Parathyroid adenoma (tissue), 2 donors: ENCODE results near the gene ZNF202.

ENCODE experiments used
- H2AFZ ChIP-seq: fragments of 300-600 bp; sonication (generic); one replicate; pipeline ENCODE4 v1.7.0; 2017; ENCODE audit warnings: antibody characterized with exemption, mild to moderate bottlenecking
- H3K27ac ChIP-seq: fragments of 300-600 bp; sonication (generic); one replicate; pipeline ENCODE4 v1.7.0; 2017
- H3K27me3 ChIP-seq: fragments of 300-600 bp; sonication (generic); one replicate; pipeline ENCODE4 v1.7.0; 2017; ENCODE audit warnings: low read length; ENCODE audit not compliant: control insufficient read depth, insufficient read depth
- H3K36me3 ChIP-seq: fragments of 300-600 bp; sonication (generic); one replicate; pipeline ENCODE4 v1.7.0; 2017; ENCODE audit warnings: low read length; ENCODE audit not compliant: control insufficient read depth, insufficient read depth
- H3K4me1 ChIP-seq: fragments of 300-600 bp; sonication (generic); one replicate; pipeline ENCODE4 v1.7.0; 2017; ENCODE audit warnings: control low read depth
- H3K4me2 ChIP-seq: fragments of 300-600 bp; sonication (generic); one replicate; pipeline ENCODE4 v1.7.0; 2017; ENCODE audit warnings: low read length
- H3K4me3 ChIP-seq: fragments of 300-600 bp; sonication (generic); one replicate; pipeline ENCODE4 v1.7.0; 2017; ENCODE audit warnings: low read depth, low read length
- H3K79me2 ChIP-seq: fragments of 300-600 bp; sonication (generic); one replicate; pipeline ENCODE4 v1.7.0; 2017; ENCODE audit warnings: control low read depth
- H3K9ac ChIP-seq: fragments of 300-600 bp; sonication (generic); one replicate; pipeline ENCODE4 v1.7.0; 2017; ENCODE audit warnings: mild to moderate bottlenecking
- H3K9me3 ChIP-seq: fragments of 300-600 bp; sonication (generic); one replicate; pipeline ENCODE4 v1.7.0; 2017; ENCODE audit warnings: low read length; ENCODE audit not compliant: control insufficient read depth
- TF ChIP-seq, protein P1 (sequence below): fragments of 300-600 bp; sonication (generic); IDR thresholded peaks from one replicate; pipeline ENCODE4 v1.7.0; 2017; ENCODE audit warnings: antibody characterized with exemption, mild to moderate bottlenecking
- donor health status: primary hyperparathyroidism.

The ZNF202 gene

DNA sequence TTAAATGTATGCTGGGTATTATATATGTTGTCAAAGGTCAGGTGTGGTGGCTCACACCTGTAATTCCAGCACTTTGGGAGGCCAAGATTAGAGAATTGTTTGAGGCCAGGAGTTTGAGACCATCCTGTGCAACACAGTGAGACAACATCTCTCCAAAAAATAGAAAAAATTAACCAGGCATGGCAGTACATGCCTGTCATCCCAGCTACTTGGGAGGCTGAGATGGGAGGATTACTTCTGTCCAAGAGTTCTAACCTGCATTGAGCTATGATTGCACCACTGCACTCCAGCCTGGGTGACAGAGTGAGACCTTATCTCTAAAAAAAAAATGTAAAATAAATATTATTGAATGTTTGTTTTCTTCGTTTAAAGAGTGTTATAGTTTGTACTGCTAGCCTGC, 24.1 kb upstream of the ZNF202 start:
- no peaks in the 10 kb centered on the region for H3K79me2 ChIP-seq
- no peak overlapping the region for H3K9ac ChIP-seq
- no peaks in the 10 kb centered on the region for H3K36me3 ChIP-seq
- H3K9me3 ChIP-seq: no peaks in the 10 kb centered on the region
- no peak overlapping the region for H3K4me3 ChIP-seq
- H3K4me2 ChIP-seq: no peak overlapping the region
- no peak overlapping the region for H3K27ac ChIP-seq
- H3K27me3 ChIP-seq: no peaks in the 10 kb centered on the region
- no peaks in the 10 kb centered on the region for H3K4me1 ChIP-seq
- TF ChIP-seq, protein P1, sequence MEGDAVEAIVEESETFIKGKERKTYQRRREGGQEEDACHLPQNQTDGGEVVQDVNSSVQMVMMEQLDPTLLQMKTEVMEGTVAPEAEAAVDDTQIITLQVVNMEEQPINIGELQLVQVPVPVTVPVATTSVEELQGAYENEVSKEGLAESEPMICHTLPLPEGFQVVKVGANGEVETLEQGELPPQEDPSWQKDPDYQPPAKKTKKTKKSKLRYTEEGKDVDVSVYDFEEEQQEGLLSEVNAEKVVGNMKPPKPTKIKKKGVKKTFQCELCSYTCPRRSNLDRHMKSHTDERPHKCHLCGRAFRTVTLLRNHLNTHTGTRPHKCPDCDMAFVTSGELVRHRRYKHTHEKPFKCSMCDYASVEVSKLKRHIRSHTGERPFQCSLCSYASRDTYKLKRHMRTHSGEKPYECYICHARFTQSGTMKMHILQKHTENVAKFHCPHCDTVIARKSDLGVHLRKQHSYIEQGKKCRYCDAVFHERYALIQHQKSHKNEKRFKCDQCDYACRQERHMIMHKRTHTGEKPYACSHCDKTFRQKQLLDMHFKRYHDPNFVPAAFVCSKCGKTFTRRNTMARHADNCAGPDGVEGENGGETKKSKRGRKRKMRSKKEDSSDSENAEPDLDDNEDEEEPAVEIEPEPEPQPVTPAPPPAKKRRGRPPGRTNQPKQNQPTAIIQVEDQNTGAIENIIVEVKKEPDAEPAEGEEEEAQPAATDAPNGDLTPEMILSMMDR: no peak
- no peak overlapping the region for H2AFZ ChIP-seq

DNA sequence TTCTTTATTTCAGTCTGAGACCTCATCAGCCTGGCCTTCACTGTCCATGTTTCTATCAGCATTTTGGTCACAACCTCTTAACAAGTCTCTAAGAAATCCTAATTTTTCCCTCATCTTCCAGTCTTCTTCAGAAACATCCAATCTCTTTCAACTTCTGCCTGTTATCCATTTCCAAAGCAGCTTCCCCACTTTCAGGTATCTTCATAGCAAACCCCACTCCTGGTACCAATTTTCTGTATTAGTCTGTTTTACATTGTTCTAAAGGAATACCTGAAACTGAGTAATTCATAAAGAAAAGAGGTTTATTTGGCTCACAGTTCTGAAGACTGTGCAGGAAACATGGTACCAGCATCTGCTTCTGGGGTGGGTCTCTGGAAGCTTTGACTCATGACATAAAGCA, 21.0 kb upstream of the ZNF202 start:
- H3K27me3 ChIP-seq: no peaks in the 10 kb centered on the region
- no peaks in the 10 kb centered on the region for H3K79me2 ChIP-seq
- no peak overlapping the region for H3K4me3 ChIP-seq
- no peak overlapping the region for H3K4me2 ChIP-seq
- H3K9me3 ChIP-seq: no peaks in the 10 kb centered on the region
- H3K27ac ChIP-seq: no peak overlapping the region
- H2AFZ ChIP-seq: no peak overlapping the region
- H3K9ac ChIP-seq: no peak overlapping the region
- H3K36me3 ChIP-seq: no peaks in the 10 kb centered on the region
- TF ChIP-seq, protein P1: no peak
- no peaks in the 10 kb centered on the region for H3K4me1 ChIP-seq

DNA sequence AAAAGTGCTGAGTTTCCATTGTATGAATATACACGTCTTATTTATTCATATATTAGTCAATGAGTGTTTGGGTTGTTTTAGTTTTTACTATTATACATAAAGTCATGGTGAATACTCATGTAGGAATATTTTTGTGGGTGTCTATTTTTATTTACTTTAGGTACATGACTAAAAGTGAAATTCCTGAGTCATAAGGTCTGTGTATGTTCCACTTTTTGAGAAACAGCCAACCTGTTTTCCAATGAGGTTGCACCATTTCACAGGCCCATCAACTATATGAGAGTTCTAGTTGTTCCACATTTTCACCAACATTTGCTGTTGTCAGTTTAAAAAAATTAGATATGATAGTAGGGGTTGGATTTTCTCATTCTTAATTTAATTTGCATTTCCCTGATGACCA, 19.4 kb upstream of the ZNF202 start:
- no peaks in the 10 kb centered on the region for H3K4me1 ChIP-seq
- H3K79me2 ChIP-seq: no peaks in the 10 kb centered on the region
- H3K36me3 ChIP-seq: no peaks in the 10 kb centered on the region
- no peaks in the 10 kb centered on the region for H3K9me3 ChIP-seq
- no peak overlapping the region for H3K4me3 ChIP-seq
- TF ChIP-seq, protein P1: no peak
- H3K4me2 ChIP-seq: no peak overlapping the region
- H3K27ac ChIP-seq: no peak overlapping the region
- H3K27me3 ChIP-seq: no peaks in the 10 kb centered on the region
- H3K9ac ChIP-seq: no peak overlapping the region
- H2AFZ ChIP-seq: no peak overlapping the region

DNA sequence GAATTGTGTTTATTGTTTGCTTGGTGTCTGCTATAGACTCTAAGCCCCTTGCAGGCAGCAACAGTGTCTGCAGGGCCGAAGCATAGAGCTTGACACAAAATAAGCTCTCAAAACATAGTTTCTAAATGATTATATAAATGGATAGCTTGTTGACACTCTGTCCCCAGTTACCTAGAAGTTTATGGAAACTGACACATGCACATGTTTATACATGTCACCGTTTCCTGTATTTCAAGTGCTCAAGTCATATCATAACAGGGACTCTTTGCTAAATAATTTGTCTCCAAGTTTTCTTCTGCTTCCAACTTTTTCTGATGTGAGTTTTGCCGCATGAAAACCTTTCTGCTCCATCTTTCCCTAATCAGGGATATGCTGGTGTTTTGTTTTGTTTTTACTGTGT, 16.5 kb upstream of the ZNF202 start:
- H3K36me3 ChIP-seq: no peaks in the 10 kb centered on the region
- TF ChIP-seq, protein P1: no peak
- no peaks in the 10 kb centered on the region for H3K9me3 ChIP-seq
- H3K27me3 ChIP-seq: no peaks in the 10 kb centered on the region
- no peak overlapping the region for H2AFZ ChIP-seq
- H3K79me2 ChIP-seq: no peaks in the 10 kb centered on the region
- no peak overlapping the region for H3K4me3 ChIP-seq
- no peaks in the 10 kb centered on the region for H3K4me1 ChIP-seq
- no peak overlapping the region for H3K27ac ChIP-seq
- no peak overlapping the region for H3K9ac ChIP-seq
- no peak overlapping the region for H3K4me2 ChIP-seq

DNA sequence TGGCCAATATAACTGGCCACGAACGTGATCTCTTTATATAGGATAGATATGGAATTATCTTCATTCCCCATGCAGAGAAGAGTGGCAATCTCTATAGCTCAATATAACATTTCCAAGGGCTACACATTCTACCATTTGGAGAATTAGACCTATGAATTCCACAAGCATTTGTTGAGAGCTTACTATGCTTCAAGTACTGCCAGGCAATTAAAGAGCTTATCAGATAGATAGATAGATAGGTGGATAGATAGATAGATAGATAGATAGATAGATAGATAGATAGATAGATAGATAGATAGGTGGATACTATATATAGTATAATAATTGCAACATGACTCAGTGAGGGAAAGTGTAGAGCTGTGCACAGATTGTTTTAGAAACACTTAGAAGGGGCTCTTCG, 14.4 kb upstream of the ZNF202 start:
- Histone ChIP-seq H3K36me3 (no peaks in the 10 kb centered on the region), H3K27ac (no peak overlapping the region), H3K4me2 (no peak overlapping the region), H3K79me2 (no peaks in the 10 kb centered on the region), H3K9ac (no peak overlapping the region), H3K4me3 (no peak overlapping the region), H2AFZ (no peak overlapping the region), H3K27me3 (no peaks in the 10 kb centered on the region), H3K9me3 (no peaks in the 10 kb centered on the region), H3K4me1 (no peaks in the 10 kb centered on the region)
- TF ChIP-seq, protein P1: no peak
